Measurements from ENCODE around the gene PFN1. TPM values are rescaled to one million over a fixed set of nuclear protein-coding genes. Genes with fewer than 3 reads are reported as not detected.

Gene PFN1
- total RNA-seq, 1 experiment from 2014 or later, result 367 TPM

- POLR2A ChIA-PET, result interaction anchor here (1.0 to 3.0 kb wide), 2 partner anchors 11 to 16 kb away, joined by 4 to 13 read pairs; partner anchors contain the start of genes RNF167, SLC25A11 and SPAG7
Observed at GRCh38 chr17:4950746-4951204, 2.4 kb upstream of the PFN1 start, which contains the start of gene ENO3. ENO3 (plus strand) TSS chr17:4951119; CDS start chr17:4951830, 711 bp downstream.

GRCh38 chr17:4950075-4950745, 1.9 kb upstream of the PFN1 start:
- Histone ChIP-seq H3K36me3 (ENCODE audit: control insufficient read depth, insufficient read depth, low read length) (no peaks in the 10 kb centered on the region; the same call in 1 of the 2 replicates), H3K4me3 (ENCODE audit: low read depth, low read length) (peak overlapping the region; percentile 57), H3K4me1 (peaks cover 15% of the 10 kb centered on the region), H3K9me3 (no peaks in the 10 kb centered on the region), H3K27me3 (replicated peaks; ENCODE audit: control insufficient read depth, insufficient read depth, low read length) (no peaks in the 10 kb centered on the region)
- TSS peak; percentile 72 for BruUV-seq (replicated peaks)
- POLR2A ChIA-PET, result interaction anchor here (0.6 to 1.0 kb wide), 2 partner anchors 17 to 144 kb away, joined by 4 to 9 read pairs; partner anchors contain the start of gene SPAG7
- Mint-ChIP-seq H3K27me3 (ENCODE audit: insufficient read depth, unreplicated experiment) (no peaks in the 10 kb centered on the region), H3K4me1 (ENCODE audit: low read depth, unreplicated experiment) (peaks cover 10% of the 10 kb centered on the region), H3K4me3 (ENCODE audit: unreplicated experiment) (peak overlapping the region; percentile 85), H3K9me3 (ENCODE audit: unreplicated experiment) (no peaks in the 10 kb centered on the region), H3K36me3 (ENCODE audit: insufficient read depth, unreplicated experiment) (peaks cover 24% of the 10 kb centered on the region), H3K27ac (ENCODE audit: unreplicated experiment) (peak overlapping the region; percentile 88)
- CTCF ChIA-PET, result interaction anchor here (1.0 kb wide), 1 partner anchor 10 kb away, joined by 3 read pairs; the partner anchor contains the start of gene RNF167
- no peak for DNase-seq
- intact Hi-C loops (cut with micrococcal nuclease; ENCODE audit: unreplicated experiment), result no loop called here
- TF ChIP-seq CTCF (IDR thresholded peaks at IDR 0.05; ENCODE audit: insufficient read depth in 1 of 2, low read depth in 1 of 2, low read length in 1 of 2, severe bottlenecking in 1 of 2, unreplicated experiment in 1 of 2), result no peak

More at GRCh38 chr17:4950746-4951204, 2.4 kb upstream of the PFN1 start, which contains the start of gene ENO3:
- no peaks in the 10 kb centered on the region for H3K9me3 ChIP-seq
- BruUV-seq (replicated peaks), result no TSS peak
- H3K36me3 ChIP-seq (ENCODE audit: control insufficient read depth, insufficient read depth, low read length), result no peaks in the 10 kb centered on the region
- TF ChIP-seq CTCF (IDR thresholded peaks at IDR 0.05; ENCODE audit: insufficient read depth in 1 of 2, low read depth in 1 of 2, low read length in 1 of 2, severe bottlenecking in 1 of 2, unreplicated experiment in 1 of 2), result no peak
- peak within 1 kb of the TSS; percentile 88 for H3K27ac Mint-ChIP-seq (ENCODE audit: unreplicated experiment)
- peak within 1 kb of the TSS; percentile 85 for H3K4me3 Mint-ChIP-seq (ENCODE audit: unreplicated experiment)
- DNase-seq, result no peak
- no peaks in the 10 kb centered on the region for H3K27me3 Mint-ChIP-seq (ENCODE audit: insufficient read depth, unreplicated experiment)
- peaks cover 19% of the 10 kb centered on the region for H3K36me3 Mint-ChIP-seq (ENCODE audit: insufficient read depth, unreplicated experiment)
- peaks cover 10% of the 10 kb centered on the region for H3K4me1 Mint-ChIP-seq (ENCODE audit: low read depth, unreplicated experiment)
- CTCF ChIA-PET, result interaction anchor here (1.4 kb wide), 1 partner anchor 16 kb away, joined by 5 read pairs; the partner anchor contains the start of gene SPAG7
- peaks cover 15% of the 10 kb centered on the region for H3K4me1 ChIP-seq
- H3K4me3 ChIP-seq (ENCODE audit: low read depth, low read length), result peak within 1 kb of the TSS; percentile 57
- H3K9me3 Mint-ChIP-seq (ENCODE audit: unreplicated experiment), result no peaks in the 10 kb centered on the region
- intact Hi-C loops (cut with micrococcal nuclease; ENCODE audit: unreplicated experiment), result no loop called here
- no peaks in the 10 kb centered on the region for H3K27me3 ChIP-seq (replicated peaks; ENCODE audit: control insufficient read depth, insufficient read depth, low read length)

- no peaks in the 10 kb centered on the region for H3K27me3 ChIP-seq (replicated peaks; ENCODE audit: control insufficient read depth, insufficient read depth, low read length)
- intact Hi-C loops (cut with micrococcal nuclease; ENCODE audit: unreplicated experiment), result loop anchor here (1.0 kb wide), 2 partner anchors 9 to 18 kb away; partner anchors contain the start of genes RNF167, SLC25A11 and SPAG7
- CTCF ChIA-PET, result interaction anchor here (1.0 kb wide), 1 partner anchor 9 kb away, joined by 3 read pairs; the partner anchor contains the start of gene RNF167
Observed at GRCh38 chr17:4949321-4950074, 1.2 kb upstream of the PFN1 start.

More at GRCh38 chr17:4949321-4950074, 1.2 kb upstream of the PFN1 start:
- no TSS peak for BruUV-seq (replicated peaks)
- H3K4me1 Mint-ChIP-seq (ENCODE audit: low read depth, unreplicated experiment), result peaks cover 10% of the 10 kb centered on the region
- peak overlapping the region; percentile 88 for H3K27ac Mint-ChIP-seq (ENCODE audit: unreplicated experiment)
- Histone ChIP-seq H3K36me3 (ENCODE audit: control insufficient read depth, insufficient read depth, low read length) (no peaks in the 10 kb centered on the region; the same call in 1 of the 2 replicates), H3K9me3 (no peaks in the 10 kb centered on the region), H3K4me1 (peaks cover 15% of the 10 kb centered on the region), H3K4me3 (ENCODE audit: low read depth, low read length) (peak overlapping the region; percentile 97)
- TF ChIP-seq CTCF (IDR thresholded peaks at IDR 0.05; ENCODE audit: insufficient read depth in 1 of 2, low read depth in 1 of 2, low read length in 1 of 2, severe bottlenecking in 1 of 2, unreplicated experiment in 1 of 2), result no peak
- no peaks in the 10 kb centered on the region for H3K9me3 Mint-ChIP-seq (ENCODE audit: unreplicated experiment)
- H3K4me3 Mint-ChIP-seq (ENCODE audit: unreplicated experiment), result peak overlapping the region; percentile 85
- peaks cover 28% of the 10 kb centered on the region for H3K36me3 Mint-ChIP-seq (ENCODE audit: insufficient read depth, unreplicated experiment)
- DNase-seq, result peak; percentile 87 to 89
- no peaks in the 10 kb centered on the region for H3K27me3 Mint-ChIP-seq (ENCODE audit: insufficient read depth, unreplicated experiment)
- POLR2A ChIA-PET, result interaction anchor here (1.0 to 1.7 kb wide), 2 partner anchors 18 kb away, joined by 9 to 16 read pairs; partner anchors contain the start of gene SPAG7

Data from Caco-2 (cell line).